ENCODE results near the gene LRIG2. TPM values are rescaled to one million over a fixed set of nuclear protein-coding genes. Genes with fewer than 3 reads are reported as not detected.
A peak's percentile ranks its signal among the peaks of the same experiment; 100 is the strongest.
"Not testable (repeated sequence)": the region's sequence is repeated elsewhere in the genome, so short reads cannot be mapped to it uniquely, and the experiment has no call there.

The LRIG2 gene
- total RNA-seq, 1 experiment from 2014 or later: 23.2 TPM

- peak overlapping the region; percentile 99 to 100 (median 99); a peak in 5 of 7 replicates for H3K27ac Mint-ChIP-seq
- peaks cover 21 to 40% (median 27%) of the 10 kb centered on the region in 3 experiments for H3K36me3 Mint-ChIP-seq (ENCODE audit: insufficient read depth in 1 of 3, low read depth in 3 of 3)
- no peak overlapping the region for H3K4ac ChIP-seq (ENCODE audit: low read depth, low read length)
- no peak overlapping the region for H4K5ac ChIP-seq (ENCODE audit: insufficient read length, low read depth, low read length)
- peaks cover 21 to 28% of the 10 kb centered on the region in 2 experiments for H3K4me1 Mint-ChIP-seq
- no peak overlapping the region for H2BK15ac ChIP-seq (ENCODE audit: low read depth, low read length)
- no peak overlapping the region for H2AFZ ChIP-seq (ENCODE audit: low read length)
- H3K27me3 Mint-ChIP-seq (ENCODE audit: low read depth): no peaks in the 10 kb centered on the region
- H3K4me1 ChIP-seq (ENCODE audit: insufficient read depth, low read length): peaks cover 4% of the 10 kb centered on the region; the same call in 1 of the 2 replicates
- H3K9me3 ChIP-seq (ENCODE audit: control insufficient read depth, low read depth, low read length): no peaks in the 10 kb centered on the region
- DNase-seq: no peak
- H2BK5ac ChIP-seq (ENCODE audit: insufficient read length, low read length): no peak overlapping the region
- H3K23ac ChIP-seq (ENCODE audit: insufficient read length, low read depth, low read length): no peak overlapping the region
- no peaks in the 10 kb centered on the region; a peak in 1 of 5 replicates for H3K9me3 Mint-ChIP-seq
- no peak overlapping the region for H3K18ac ChIP-seq (ENCODE audit: insufficient read length, low read depth, low read length)
- no peak overlapping the region for H3T11ph ChIP-seq (ENCODE audit: low read length)
- no peak overlapping the region for H3K56ac ChIP-seq (ENCODE audit: insufficient read length, low read depth, low read length)
- peaks cover 7% of the 10 kb centered on the region for H3K23me2 ChIP-seq (ENCODE audit: insufficient read length, low read depth, low read length, poor library complexity, severe bottlenecking)
- H4K20me1 ChIP-seq (ENCODE audit: control insufficient read depth, insufficient read depth, insufficient read length): no peaks in the 10 kb centered on the region
- no CpG with 5 or more reads among the region's 6 CpGs for WGBS (ENCODE audit: extremely low coverage, insufficient read length, low lambda C conversion rate)
- no peak overlapping the region for H4K91ac ChIP-seq (ENCODE audit: insufficient read length, low read depth, low read length)
- H3K4me2 ChIP-seq (ENCODE audit: insufficient read depth, insufficient read length, low read length): peak overlapping the region; percentile 99
- H4K8ac ChIP-seq (replicated peaks; ENCODE audit: insufficient read length, low read depth, low read length): no peak overlapping the region
- peak overlapping the region; percentile 48 for H3K9ac ChIP-seq (ENCODE audit: extremely low read depth, insufficient read length, low read length)
- H2BK20ac ChIP-seq (ENCODE audit: low read depth, low read length, poor library complexity, severe bottlenecking): no peak overlapping the region
- no peaks in the 10 kb centered on the region for H3K79me1 ChIP-seq (ENCODE audit: insufficient read depth, low read depth, low read length, poor library complexity, severe bottlenecking)
- H3K79me2 ChIP-seq (ENCODE audit: insufficient read depth, low read length): peaks cover 15% of the 10 kb centered on the region
- no peak overlapping the region for H2BK12ac ChIP-seq (ENCODE audit: insufficient read length, low read depth, low read length)
- H2BK120ac ChIP-seq (ENCODE audit: low read depth, low read length, poor library complexity, severe bottlenecking): no peak overlapping the region
- TF ChIP-seq, protein P1, sequence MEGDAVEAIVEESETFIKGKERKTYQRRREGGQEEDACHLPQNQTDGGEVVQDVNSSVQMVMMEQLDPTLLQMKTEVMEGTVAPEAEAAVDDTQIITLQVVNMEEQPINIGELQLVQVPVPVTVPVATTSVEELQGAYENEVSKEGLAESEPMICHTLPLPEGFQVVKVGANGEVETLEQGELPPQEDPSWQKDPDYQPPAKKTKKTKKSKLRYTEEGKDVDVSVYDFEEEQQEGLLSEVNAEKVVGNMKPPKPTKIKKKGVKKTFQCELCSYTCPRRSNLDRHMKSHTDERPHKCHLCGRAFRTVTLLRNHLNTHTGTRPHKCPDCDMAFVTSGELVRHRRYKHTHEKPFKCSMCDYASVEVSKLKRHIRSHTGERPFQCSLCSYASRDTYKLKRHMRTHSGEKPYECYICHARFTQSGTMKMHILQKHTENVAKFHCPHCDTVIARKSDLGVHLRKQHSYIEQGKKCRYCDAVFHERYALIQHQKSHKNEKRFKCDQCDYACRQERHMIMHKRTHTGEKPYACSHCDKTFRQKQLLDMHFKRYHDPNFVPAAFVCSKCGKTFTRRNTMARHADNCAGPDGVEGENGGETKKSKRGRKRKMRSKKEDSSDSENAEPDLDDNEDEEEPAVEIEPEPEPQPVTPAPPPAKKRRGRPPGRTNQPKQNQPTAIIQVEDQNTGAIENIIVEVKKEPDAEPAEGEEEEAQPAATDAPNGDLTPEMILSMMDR (conservative IDR thresholded peaks at IDR 0.05): no peak
- no peak overlapping the region for H2AK5ac ChIP-seq (ENCODE audit: insufficient read length, low read length)
- H3K4me3 Mint-ChIP-seq: peak overlapping the region; percentile 93 to 99
- H3K27ac ChIP-seq (ENCODE audit: insufficient read length, low read depth, low read length): no peak overlapping the region
- H3K27me3 ChIP-seq (ENCODE audit: insufficient read depth, low read length): no peaks in the 10 kb centered on the region
- H3K14ac ChIP-seq (ENCODE audit: insufficient read depth, low read length): no peak overlapping the region
These were observed 1.2 kb downstream of the LRIG2 start for GRCh38 chr1:113074237-113074636.

DNA sequence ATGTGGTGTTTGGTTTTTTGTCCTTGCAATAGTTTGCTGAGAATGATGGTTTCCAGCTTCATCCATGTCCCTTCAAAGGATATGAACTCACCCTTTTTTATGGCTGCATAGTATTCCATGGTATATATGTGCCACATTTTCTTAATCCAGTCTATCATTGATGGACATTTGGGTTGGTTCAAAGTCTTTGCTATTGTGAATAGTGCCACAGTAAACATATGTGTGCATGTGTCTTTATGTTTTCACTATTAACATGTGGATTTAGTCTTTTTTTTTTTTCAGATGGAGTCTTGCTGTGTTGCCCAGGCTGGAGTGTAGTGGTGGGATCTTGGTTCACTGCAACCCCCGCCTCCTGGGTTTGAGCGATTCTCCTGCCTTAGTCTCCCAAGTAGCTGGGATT lies 5.0 kb downstream of the LRIG2 start:
- not testable (repeated sequence) for H4K20me1 ChIP-seq (ENCODE audit: control insufficient read depth, insufficient read depth, insufficient read length); H2BK20ac ChIP-seq (ENCODE audit: low read depth, low read length, poor library complexity, severe bottlenecking); H4K91ac ChIP-seq (ENCODE audit: insufficient read length, low read depth, low read length); H3K4me2 ChIP-seq (ENCODE audit: insufficient read depth, insufficient read length, low read length); H2BK5ac ChIP-seq (ENCODE audit: insufficient read length, low read length); H4K8ac ChIP-seq (replicated peaks; ENCODE audit: insufficient read length, low read depth, low read length); H3K56ac ChIP-seq (ENCODE audit: insufficient read length, low read depth, low read length); H3K4ac ChIP-seq (ENCODE audit: low read depth, low read length); H3K27ac ChIP-seq (ENCODE audit: insufficient read length, low read depth, low read length); H3K79me1 ChIP-seq (ENCODE audit: insufficient read depth, low read depth, low read length, poor library complexity, severe bottlenecking); H3K18ac ChIP-seq (ENCODE audit: insufficient read length, low read depth, low read length); H3K9ac ChIP-seq (ENCODE audit: extremely low read depth, insufficient read length, low read length); H3K9me3 ChIP-seq (ENCODE audit: control insufficient read depth, low read depth, low read length); H2BK120ac ChIP-seq (ENCODE audit: low read depth, low read length, poor library complexity, severe bottlenecking); H3K27ac Mint-ChIP-seq; H2AK5ac ChIP-seq (ENCODE audit: insufficient read length, low read length); H3K4me1 ChIP-seq (ENCODE audit: insufficient read depth, low read length); H2BK12ac ChIP-seq (ENCODE audit: insufficient read length, low read depth, low read length); H4K5ac ChIP-seq (ENCODE audit: insufficient read length, low read depth, low read length); H3K27me3 Mint-ChIP-seq (ENCODE audit: low read depth); H3K27me3 ChIP-seq (ENCODE audit: insufficient read depth, low read length); H3K4me3 Mint-ChIP-seq; H3T11ph ChIP-seq (ENCODE audit: low read length); H3K14ac ChIP-seq (ENCODE audit: insufficient read depth, low read length); DNase-seq; H2BK15ac ChIP-seq (ENCODE audit: low read depth, low read length); H3K23me2 ChIP-seq (ENCODE audit: insufficient read length, low read depth, low read length, poor library complexity, severe bottlenecking); H2AFZ ChIP-seq (ENCODE audit: low read length); H3K23ac ChIP-seq (ENCODE audit: insufficient read length, low read depth, low read length); H3K9me3 Mint-ChIP-seq
- WGBS (ENCODE audit: extremely low coverage, insufficient read length, low lambda C conversion rate): no CpG with 5 or more reads among the region's 2 CpGs
- Mint-ChIP-seq H3K4me1 (peaks cover 13 to 20% of the 10 kb centered on the region in 2 experiments), H3K36me3 (ENCODE audit: insufficient read depth in 1 of 3, low read depth in 3 of 3) (peaks cover 41 to 60% (median 43%) of the 10 kb centered on the region in 3 experiments)
- H3K79me2 ChIP-seq (ENCODE audit: insufficient read depth, low read length): peaks cover 17% of the 10 kb centered on the region
